Breast epithelium (tissue), 3 donors: ENCODE data around the gene IP6K3.

Experiments used
- CTCF ChIP-seq, 3 donors: fragments of 450-650 bp; IDR thresholded peaks; one replicate each; pipeline ENCODE4 v1.5.1; 2016 to 2017; ENCODE audit warnings: antibody characterized with exemption in 3 of 3, mild to moderate bottlenecking in 3 of 3, moderate library complexity in 3 of 3
- POLR2A ChIP-seq: fragments of 450-650 bp; IDR thresholded peaks from one replicate; pipeline ENCODE4 v1.6.1; 2016; ENCODE audit warnings: antibody characterized with exemption, mild to moderate bottlenecking, moderate library complexity

GRCh38 chr6:33764036-33764435 lies 17.3 kb upstream of the IP6K3 start:
- TF ChIP-seq CTCF (IDR thresholded peaks at IDR 0.05) (no peak), POLR2A (no peak)
